ENCODE measurements around the gene CADPS2. TPM values are rescaled to one million over a fixed set of nuclear protein-coding genes. Genes with fewer than 3 reads are reported as not detected.

CADPS2 gene
- total and polyA plus RNA-seq, 2 of the 4 experiments (the other 2 are of a cell fraction), result 0.10 to 0.54 TPM

GRCh38 chr7:122588621-122589020 lies 297.6 kb downstream of the CADPS2 start:
- Histone ChIP-seq H2AFZ (replicated peaks; ENCODE audit: low read length, poor library complexity) (no peak overlapping the region), H3K36me3 (ENCODE audit: control insufficient read depth, insufficient read depth, low read length) (no peaks in the 10 kb centered on the region), H3K79me1 (ENCODE audit: low read depth in 1 of 2, low read length in 2 of 2) (no peaks in the 10 kb centered on the region), H3K9ac (ENCODE audit: low read depth, low read length) (no peak overlapping the region), H2AK9ac (replicated peaks; ENCODE audit: low read depth, low read length, poor library complexity) (no peak overlapping the region), H3K56ac (ENCODE audit: extremely low read depth, insufficient read depth, low read length) (no peak overlapping the region), H3K4me1 (ENCODE audit: control insufficient read depth, insufficient read depth, low read length) (no peaks in the 10 kb centered on the region), H3K4me2 (ENCODE audit: low read depth, low read length) (no peak overlapping the region), H3K27ac (ENCODE audit: insufficient read depth, low read length) (no peak overlapping the region), H2BK120ac (ENCODE audit: low read depth, low read length) (no peak overlapping the region), H2BK20ac (ENCODE audit: low read depth, low read length) (no peak overlapping the region), H3K18ac (ENCODE audit: low read depth, low read length) (no peak overlapping the region), H2AK5ac (ENCODE audit: low read depth, low read length) (no peak overlapping the region), H3K9me1 (ENCODE audit: insufficient read depth, low read length) (no peaks in the 10 kb centered on the region), H3K23ac (ENCODE audit: low read depth, low read length) (no peak overlapping the region), H3K4ac (ENCODE audit: low read depth, low read length) (no peak overlapping the region), H2BK5ac (ENCODE audit: low read depth, low read length, poor library complexity, severe bottlenecking) (no peak overlapping the region), H3K14ac (replicated peaks; ENCODE audit: low read depth, low read length) (no peak overlapping the region), H4K91ac (ENCODE audit: insufficient read depth, low read depth, low read length) (no peak overlapping the region), H3K4me3 (ENCODE audit: insufficient read depth, low read depth, low read length) (no peak overlapping the region), H3K27me3 (ENCODE audit: control insufficient read depth, insufficient read depth, low read length) (no peaks in the 10 kb centered on the region), H3K9me3 (ENCODE audit: control insufficient read depth, insufficient read depth, low read length) (no peaks in the 10 kb centered on the region), H2BK15ac (ENCODE audit: low read depth, low read length) (no peak overlapping the region), H4K20me1 (ENCODE audit: insufficient read depth, low read length) (no peaks in the 10 kb centered on the region), H4K8ac (ENCODE audit: low read depth in 2 of 2, low read length in 2 of 2) (no peak overlapping the region), H4K5ac (ENCODE audit: low read depth, low read length) (no peak overlapping the region)
- dilution Hi-C loops (cut with HindIII; ENCODE audit: low sequenced_read_pairs, unreplicated experiment) (no loop called here), in situ Hi-C loops (cut with MboI; ENCODE audit: low sequenced_read_pairs) (no loop called here), intact Hi-C loops (cut with micrococcal nuclease) (no loop called here)
- WGBS, 2 experiments (ENCODE audit: extremely low coverage in 2 of 2, insufficient read length in 1 of 2), result 100% methylated on average over 1 of the region's 1 CpG; no CpG with 5 or more reads in 1 of the 2 experiments
- DNase-seq, result no peak
- ChIA-PET CTCF (no interaction called here), POLR2A (ENCODE audit: unreplicated experiment) (no interaction called here)
- no peak for ATAC-seq (ENCODE audit: low read depth)
- TF ChIP-seq CHD1 (IDR thresholded peaks at IDR 0.05; ENCODE audit: low read depth, low read length) (no peak), SMC3 (IDR thresholded peaks at IDR 0.05; ENCODE audit: low read depth, low read length) (no peak), ELK1 (IDR thresholded peaks at IDR 0.05; ENCODE audit: borderline replicate concordance, low read depth, low read length) (no peak), RCOR1 (IDR thresholded peaks at IDR 0.05; ENCODE audit: insufficient replicate concordance, low read length) (no peak), CTCF (conservative IDR thresholded peaks at IDR 0.05; ENCODE audit: low read depth, low read length) (no peak), CEBPB (IDR thresholded peaks at IDR 0.05; ENCODE audit: low read depth, low read length) (no peak), MAFK (IDR thresholded peaks at IDR 0.05; ENCODE audit: low read depth, low read length) (no peak), FOS (IDR thresholded peaks at IDR 0.05; ENCODE audit: low read depth, low read length) (no peak), BHLHE40 (IDR thresholded peaks at IDR 0.05; ENCODE audit: low read depth, low read length) (no peak), POLR2A (IDR thresholded peaks at IDR 0.05; ENCODE audit: low read depth, low read length) (no peak), USF2 (IDR thresholded peaks at IDR 0.05; ENCODE audit: low read depth, low read length) (no peak), RAD21 (IDR thresholded peaks at IDR 0.05; ENCODE audit: low read length) (no peak)
- BruUV-seq (replicated peaks), result no TSS peak
